PC-9 (cell line): Measurements from ENCODE around the gene PTK6.

Source experiments
- EZH2 ChIP-seq: fragments of 200-600 bp; sonication (generic); IDR thresholded peaks from 2 replicates; pipeline ENCODE4 v1.8.0; 2017; ENCODE audit warnings: antibody characterized with exemption, low read depth
- TF ChIP-seq, protein P1 (sequence below): fragments of 200-600 bp; sonication (generic); conservative IDR thresholded peaks from 2 replicates; pipeline ENCODE4 v1.6.1; 2017; ENCODE audit warnings: mixed run types, antibody characterized with exemption, mild to moderate bottlenecking, moderate library complexity

DNA sequence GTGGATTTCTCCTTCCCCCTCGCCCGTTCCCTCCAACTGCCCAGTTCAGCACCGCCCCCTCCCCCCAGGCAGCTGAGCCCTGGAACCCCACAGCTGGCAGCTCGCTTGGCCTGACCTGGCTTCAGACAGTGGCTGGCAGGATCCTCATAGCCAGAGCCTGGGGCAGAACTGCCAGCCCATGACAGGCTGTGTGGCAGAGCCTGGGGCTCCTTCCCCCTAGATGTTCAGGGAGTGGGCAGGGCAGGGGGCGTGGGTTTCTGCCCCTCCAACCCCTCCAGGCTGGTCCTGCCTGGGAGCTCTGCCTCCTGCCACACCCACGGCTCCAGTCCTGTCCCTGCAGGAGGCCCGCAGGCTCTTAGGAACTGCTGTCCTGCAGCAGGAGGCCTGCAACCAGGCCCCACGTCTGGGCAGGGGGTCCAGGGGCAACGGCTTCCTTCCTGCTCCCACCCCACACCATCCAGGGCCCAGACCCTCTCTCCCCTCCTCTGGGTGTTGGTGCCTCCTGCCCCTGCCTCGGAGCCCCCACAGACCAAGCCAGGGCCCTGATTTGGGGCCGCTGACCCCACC lies 55.1 kb downstream of the PTK6 start:
- TF ChIP-seq EZH2 = no peak
- TF ChIP-seq, protein P1, sequence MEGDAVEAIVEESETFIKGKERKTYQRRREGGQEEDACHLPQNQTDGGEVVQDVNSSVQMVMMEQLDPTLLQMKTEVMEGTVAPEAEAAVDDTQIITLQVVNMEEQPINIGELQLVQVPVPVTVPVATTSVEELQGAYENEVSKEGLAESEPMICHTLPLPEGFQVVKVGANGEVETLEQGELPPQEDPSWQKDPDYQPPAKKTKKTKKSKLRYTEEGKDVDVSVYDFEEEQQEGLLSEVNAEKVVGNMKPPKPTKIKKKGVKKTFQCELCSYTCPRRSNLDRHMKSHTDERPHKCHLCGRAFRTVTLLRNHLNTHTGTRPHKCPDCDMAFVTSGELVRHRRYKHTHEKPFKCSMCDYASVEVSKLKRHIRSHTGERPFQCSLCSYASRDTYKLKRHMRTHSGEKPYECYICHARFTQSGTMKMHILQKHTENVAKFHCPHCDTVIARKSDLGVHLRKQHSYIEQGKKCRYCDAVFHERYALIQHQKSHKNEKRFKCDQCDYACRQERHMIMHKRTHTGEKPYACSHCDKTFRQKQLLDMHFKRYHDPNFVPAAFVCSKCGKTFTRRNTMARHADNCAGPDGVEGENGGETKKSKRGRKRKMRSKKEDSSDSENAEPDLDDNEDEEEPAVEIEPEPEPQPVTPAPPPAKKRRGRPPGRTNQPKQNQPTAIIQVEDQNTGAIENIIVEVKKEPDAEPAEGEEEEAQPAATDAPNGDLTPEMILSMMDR = no peak
